ENCODE measurements around the gene ZNF420.

DNA sequence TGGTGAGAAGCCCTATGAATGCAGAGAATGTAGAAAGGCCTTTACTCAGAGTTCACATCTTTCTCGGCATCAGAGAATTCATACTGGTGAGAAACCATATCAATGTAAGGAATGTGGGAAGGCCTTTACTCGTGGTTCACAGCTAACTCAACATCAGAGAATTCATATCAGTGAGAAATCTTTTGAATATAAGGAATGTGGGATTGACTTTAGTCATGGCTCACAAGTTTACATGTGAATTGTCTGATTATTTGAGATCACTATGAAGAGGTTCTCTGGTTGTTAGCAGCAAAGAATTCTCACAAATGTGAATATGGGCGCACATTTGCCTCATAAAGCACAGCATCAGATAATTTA lies 50.6 kb downstream of the ZNF420 start:
- TF ChIP-seq, protein P1, sequence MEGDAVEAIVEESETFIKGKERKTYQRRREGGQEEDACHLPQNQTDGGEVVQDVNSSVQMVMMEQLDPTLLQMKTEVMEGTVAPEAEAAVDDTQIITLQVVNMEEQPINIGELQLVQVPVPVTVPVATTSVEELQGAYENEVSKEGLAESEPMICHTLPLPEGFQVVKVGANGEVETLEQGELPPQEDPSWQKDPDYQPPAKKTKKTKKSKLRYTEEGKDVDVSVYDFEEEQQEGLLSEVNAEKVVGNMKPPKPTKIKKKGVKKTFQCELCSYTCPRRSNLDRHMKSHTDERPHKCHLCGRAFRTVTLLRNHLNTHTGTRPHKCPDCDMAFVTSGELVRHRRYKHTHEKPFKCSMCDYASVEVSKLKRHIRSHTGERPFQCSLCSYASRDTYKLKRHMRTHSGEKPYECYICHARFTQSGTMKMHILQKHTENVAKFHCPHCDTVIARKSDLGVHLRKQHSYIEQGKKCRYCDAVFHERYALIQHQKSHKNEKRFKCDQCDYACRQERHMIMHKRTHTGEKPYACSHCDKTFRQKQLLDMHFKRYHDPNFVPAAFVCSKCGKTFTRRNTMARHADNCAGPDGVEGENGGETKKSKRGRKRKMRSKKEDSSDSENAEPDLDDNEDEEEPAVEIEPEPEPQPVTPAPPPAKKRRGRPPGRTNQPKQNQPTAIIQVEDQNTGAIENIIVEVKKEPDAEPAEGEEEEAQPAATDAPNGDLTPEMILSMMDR (IDR thresholded peaks at IDR 0.05), result no peak
- TF ChIP-seq, protein P2, sequence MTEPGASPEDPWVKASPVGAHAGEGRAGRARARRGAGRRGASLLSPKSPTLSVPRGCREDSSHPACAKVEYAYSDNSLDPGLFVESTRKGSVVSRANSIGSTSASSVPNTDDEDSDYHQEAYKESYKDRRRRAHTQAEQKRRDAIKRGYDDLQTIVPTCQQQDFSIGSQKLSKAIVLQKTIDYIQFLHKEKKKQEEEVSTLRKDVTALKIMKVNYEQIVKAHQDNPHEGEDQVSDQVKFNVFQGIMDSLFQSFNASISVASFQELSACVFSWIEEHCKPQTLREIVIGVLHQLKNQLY (CRISPR knock-in tag; IDR thresholded peaks at IDR 0.05), result no peak
- TF ChIP-seq SMAD3 (CRISPR knock-in tag; IDR thresholded peaks at IDR 0.05; ENCODE audit: borderline replicate concordance) (no peak), SP1 (CRISPR knock-in tag; conservative IDR thresholded peaks at IDR 0.05) (no peak), IRF2 (CRISPR knock-in tag; IDR thresholded peaks at IDR 0.05; ENCODE audit: borderline replicate concordance, low read depth) (no peak)
- TF ChIP-seq, protein P3, sequence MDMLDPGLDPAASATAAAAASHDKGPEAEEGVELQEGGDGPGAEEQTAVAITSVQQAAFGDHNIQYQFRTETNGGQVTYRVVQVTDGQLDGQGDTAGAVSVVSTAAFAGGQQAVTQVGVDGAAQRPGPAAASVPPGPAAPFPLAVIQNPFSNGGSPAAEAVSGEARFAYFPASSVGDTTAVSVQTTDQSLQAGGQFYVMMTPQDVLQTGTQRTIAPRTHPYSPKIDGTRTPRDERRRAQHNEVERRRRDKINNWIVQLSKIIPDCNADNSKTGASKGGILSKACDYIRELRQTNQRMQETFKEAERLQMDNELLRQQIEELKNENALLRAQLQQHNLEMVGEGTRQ (CRISPR knock-in tag; IDR thresholded peaks at IDR 0.05), result no peak
- TF ChIP-seq, protein P4, sequence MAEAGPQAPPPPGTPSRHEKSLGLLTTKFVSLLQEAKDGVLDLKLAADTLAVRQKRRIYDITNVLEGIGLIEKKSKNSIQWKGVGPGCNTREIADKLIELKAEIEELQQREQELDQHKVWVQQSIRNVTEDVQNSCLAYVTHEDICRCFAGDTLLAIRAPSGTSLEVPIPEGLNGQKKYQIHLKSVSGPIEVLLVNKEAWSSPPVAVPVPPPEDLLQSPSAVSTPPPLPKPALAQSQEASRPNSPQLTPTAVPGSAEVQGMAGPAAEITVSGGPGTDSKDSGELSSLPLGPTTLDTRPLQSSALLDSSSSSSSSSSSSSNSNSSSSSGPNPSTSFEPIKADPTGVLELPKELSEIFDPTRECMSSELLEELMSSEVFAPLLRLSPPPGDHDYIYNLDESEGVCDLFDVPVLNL (CRISPR knock-in tag; IDR thresholded peaks at IDR 0.05; ENCODE audit: borderline replicate concordance, low read depth), result no peak

Data from WTC11 (cell line).